Omental fat pad (tissue), 4 donors: ENCODE measurements around the gene CALML3. TPM values are rescaled to one million over a fixed set of nuclear protein-coding genes. Genes with fewer than 3 reads are reported as not detected.

Experiments used
- ATAC-seq: fragments of 150-250 bp; one replicate; pipeline ENCODE4 v1.9.1; 2016; ENCODE audit warnings: mild to moderate bottlenecking, moderate library complexity; ENCODE audit not compliant: low FRiP score
- DNase-seq: peaks from one replicate; pipeline ENCODE4 v3.0.0-alpha.2; 2019; ENCODE audit warnings: low spot score
- CTCF ChIP-seq, 3 donors: fragments of 450-650 bp; IDR thresholded peaks; one replicate each; pipeline ENCODE4 v1.5.1; 2016 to 2017; ENCODE audit warnings: antibody characterized with exemption in 3 of 3, mild to moderate bottlenecking in 3 of 3, moderate library complexity in 2 of 3
- total RNA-seq, 4 donors: library from RNA; depleted of rRNA; stranded (reverse); fragments of >200 nt; gene quantifications; one replicate each; pipeline ENCODE4 v1.1.0, GENCODE V29; 2016

Gene CALML3
- total RNA-seq, 4 donors from 2014 or later = not detected

GRCh38 chr10:5568984-5569383, 44.2 kb downstream of the CALML3 start:
- no peak for DNase-seq
- ATAC-seq = no peak
- no peak for TF ChIP-seq CTCF (IDR thresholded peaks at IDR 0.05)

GRCh38 chr10:5569568-5569967, 44.8 kb downstream of the CALML3 start:
- no peak for ATAC-seq

GRCh38 chr10:5570007-5570655, 45.4 kb downstream of the CALML3 start:
- ATAC-seq = no peak
- no peak for TF ChIP-seq CTCF (IDR thresholded peaks at IDR 0.05)
- no peak for DNase-seq

More at GRCh38 chr10:5569568-5569967, 44.8 kb downstream of the CALML3 start:
- no peak for DNase-seq
- TF ChIP-seq CTCF (IDR thresholded peaks at IDR 0.05) = no peak

GRCh38 chr10:5570979-5571810, 46.4 kb downstream of the CALML3 start:
- no peak for TF ChIP-seq CTCF (IDR thresholded peaks at IDR 0.05)
- no peak for DNase-seq
- no peak for ATAC-seq

- DNase-seq (no peak), ATAC-seq (no peak)
- no peak for TF ChIP-seq CTCF (IDR thresholded peaks at IDR 0.05)
Measured at GRCh38 chr10:5571826-5572225, 47.1 kb downstream of the CALML3 start.

GRCh38 chr10:5573319-5573950, 48.7 kb downstream of the CALML3 start:
- DNase-seq = no peak
- no peak for ATAC-seq
- no peak for TF ChIP-seq CTCF (IDR thresholded peaks at IDR 0.05)
